GM18870 (cell line): ENCODE measurements around the gene KCNIP2.
A peak's percentile ranks its signal among the peaks of the same experiment; 100 is the strongest.

ENCODE experiments used
- ATAC-seq: cut with Tn5 transposase; IDR thresholded peaks from one replicate; pipeline ENCODE4 v1.9.1; 2021; ENCODE audit warnings: moderate library complexity; ENCODE audit not compliant: unreplicated experiment

Gene KCNIP2

DNA sequence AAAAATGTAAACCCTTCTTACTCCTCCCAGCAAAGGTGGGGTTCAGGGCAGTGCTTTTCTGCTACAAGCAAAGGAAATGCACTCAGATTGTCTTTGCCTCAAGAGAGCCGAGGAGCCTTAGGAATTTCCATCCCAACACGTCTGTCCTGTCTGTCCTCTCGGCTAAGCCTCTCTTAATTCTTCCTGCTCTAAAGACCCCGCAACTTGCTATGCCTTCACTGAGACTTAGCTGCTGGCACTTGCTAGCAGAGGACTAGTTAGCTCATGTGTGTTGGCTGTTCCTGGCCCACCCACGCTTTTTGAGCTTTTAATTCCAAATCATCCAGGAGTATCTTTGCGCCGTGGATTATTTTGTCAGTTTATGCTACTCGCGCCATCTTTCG, 59.9 kb downstream of the KCNIP2 start:
- ATAC-seq = no peak

- ATAC-seq = peak; percentile 39
Observed at GRCh38 chr10:101782811-101783735, 60.5 kb downstream of the KCNIP2 start, which contains the start of gene NPM3. TSS of gene NPM3 (minus strand) at chr10:101783446. CDS start at chr10:101783390, 56 bp downstream.

DNA sequence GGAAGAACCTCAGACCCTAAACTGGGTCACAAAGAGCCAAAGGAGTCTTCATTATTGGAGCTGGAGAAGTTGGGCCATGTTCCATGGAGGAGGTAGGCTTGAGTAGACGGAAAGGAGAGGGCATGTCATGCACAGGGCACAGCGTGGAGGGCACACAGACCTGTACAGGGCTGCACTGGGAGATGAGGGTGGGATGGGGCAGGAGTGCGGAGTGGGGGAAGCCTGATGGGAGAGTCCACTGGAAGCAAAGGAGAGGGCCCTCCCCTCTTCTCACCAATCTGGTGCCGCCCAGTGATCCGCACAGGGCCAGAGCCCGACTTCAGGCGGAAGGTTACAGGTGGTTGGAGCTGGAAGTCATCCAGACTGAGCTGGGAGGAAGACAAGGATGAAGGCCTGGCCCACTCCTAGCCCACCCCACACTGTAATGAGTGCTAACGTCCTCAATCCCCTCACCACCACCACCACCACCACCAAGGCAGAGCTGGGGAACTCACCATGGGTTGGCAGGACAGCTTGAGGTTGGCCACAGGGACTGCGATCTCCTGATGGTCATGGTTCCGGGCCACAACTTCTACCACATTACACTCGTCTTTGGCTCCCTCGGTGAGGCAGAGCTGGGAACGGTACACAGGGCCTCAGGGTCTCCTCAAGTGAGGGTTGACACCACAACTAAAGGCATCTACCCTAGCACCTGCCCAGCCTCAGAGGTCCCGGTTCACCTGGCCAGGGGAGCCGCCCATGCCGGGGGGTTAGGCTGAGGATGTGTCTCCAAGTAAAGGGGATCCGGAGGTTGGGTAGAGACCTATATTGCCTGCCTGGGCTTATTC, 61.4 kb downstream of the KCNIP2 start:
- no peak for ATAC-seq

DNA sequence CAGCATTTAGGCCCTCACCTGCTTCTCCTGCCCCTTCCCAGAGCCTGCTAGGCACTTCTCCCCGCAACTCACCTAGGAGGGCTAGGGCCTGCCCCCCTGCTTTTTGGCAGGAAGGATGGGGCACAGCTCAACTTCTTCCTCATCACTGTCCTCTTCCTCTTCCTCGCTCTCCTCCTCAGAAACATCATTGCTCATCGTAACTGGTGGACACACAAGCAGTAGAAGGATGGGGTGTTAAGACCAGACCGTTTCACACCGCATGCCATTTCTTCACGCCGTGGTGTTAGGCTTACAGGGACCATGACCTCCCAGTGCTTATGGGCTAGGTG, 62.0 kb downstream of the KCNIP2 start:
- ATAC-seq = no peak

DNA sequence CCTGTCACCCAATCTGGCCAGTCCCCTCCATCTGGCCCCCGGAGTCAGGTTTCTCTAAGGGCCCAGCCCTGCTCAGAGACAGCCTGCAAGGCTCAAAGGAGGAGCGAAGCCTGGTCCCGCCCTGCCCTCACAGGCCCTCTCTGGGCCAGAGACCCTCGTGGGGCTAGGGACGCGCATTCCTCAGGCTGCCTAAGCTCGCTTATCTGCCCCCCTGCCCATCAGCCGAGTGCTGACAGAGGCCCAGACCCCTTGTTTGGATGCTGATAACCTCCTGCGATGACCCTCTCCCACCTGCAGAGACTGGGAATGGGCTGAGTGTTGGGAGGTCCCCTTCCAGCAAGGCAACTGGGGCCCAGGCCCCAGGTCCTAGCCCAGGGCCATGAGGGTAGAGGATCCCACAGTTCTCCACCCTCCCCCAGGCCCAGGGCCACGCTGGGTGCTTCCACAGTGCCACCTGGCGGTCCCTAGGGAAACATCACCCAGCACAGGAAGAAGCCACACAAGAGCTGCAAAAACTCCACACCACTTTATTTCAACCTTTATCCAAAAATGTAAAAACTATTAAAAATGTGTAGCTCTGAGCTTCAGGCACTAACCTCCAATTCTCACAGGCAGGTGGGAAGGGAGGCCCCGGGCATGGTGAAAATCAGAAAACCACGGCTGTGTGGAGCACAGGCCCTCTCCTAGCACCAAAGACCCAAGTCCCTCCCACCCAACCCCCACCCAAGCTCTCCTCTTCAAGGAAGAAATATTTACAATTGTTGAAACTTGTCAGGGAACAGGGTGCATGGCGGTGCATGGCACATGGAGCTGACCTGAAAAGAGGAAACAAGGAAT, 62.6 kb downstream of the KCNIP2 start:
- no peak for ATAC-seq

- ATAC-seq = no peak
Observed at GRCh38 chr10:101780187-101780817, 63.3 kb downstream of the KCNIP2 start.

DNA sequence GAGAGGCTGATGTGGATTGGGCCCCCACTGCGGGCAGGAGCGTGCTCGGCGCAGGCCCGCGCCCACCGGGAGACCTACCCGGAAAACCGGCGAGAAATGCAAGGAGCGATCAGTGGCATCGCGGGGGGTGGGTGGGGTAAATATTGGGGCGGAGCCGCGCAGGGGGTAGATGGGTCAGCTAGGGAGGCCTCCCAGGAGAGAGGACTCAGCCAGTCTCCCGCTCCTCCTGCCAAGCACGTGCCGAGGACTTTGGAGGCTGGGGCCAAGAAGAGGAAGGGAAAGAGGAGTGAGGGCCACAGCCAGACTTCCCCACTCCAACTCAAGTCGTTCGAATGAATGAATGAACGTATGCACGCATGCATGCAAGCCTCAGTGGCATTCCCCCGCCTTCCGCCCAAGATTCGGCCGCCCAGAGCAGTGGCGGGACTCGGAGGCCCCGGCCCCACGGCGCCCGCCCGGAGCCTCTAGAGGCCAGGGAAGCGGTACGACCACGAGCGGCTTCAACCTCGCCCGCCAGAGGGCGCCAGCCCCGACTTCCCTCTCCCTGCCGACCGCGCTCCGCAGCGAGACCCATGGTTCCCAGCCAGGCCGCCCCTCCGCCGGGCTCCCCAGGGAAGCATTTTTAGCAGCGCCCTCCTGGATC, 63.9 kb downstream of the KCNIP2 start:
- peak; percentile 44 for ATAC-seq

DNA sequence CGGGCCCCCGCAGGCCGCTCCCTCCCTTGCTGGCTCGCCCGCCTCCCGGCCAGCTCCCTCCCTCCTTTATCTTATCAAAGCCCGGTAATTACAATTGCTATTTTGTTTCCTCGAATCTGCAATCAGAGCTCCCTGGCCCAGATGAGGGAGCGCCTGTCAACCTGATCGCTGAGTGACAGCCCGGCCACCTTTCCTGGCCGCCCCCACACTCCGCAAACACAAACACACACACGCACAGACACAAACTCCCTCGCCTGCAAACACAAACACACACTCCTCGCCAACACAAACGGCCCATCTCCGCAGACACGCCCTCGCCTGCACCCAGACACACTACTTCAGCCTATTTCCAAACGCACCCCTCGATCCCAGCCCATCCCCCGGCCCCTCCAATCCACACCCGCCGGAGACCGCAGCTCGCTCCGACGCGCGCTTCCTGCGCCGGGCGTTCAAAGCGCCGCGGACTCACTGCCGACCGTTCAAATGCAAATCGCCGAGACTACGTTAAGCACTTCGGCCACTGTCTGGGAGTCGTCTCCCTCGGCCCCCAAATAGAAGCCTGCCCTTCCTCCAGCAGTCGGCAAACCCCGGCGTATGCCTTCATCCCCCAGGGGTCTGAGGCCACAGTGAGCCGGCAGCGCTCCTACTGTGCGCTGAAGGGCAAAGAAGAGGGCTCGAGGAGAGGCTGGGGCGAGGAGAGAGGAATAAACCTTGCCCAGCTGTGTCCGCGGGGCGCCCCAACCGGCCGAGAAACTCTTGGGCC, 64.6 kb downstream of the KCNIP2 start:
- ATAC-seq = no peak

DNA sequence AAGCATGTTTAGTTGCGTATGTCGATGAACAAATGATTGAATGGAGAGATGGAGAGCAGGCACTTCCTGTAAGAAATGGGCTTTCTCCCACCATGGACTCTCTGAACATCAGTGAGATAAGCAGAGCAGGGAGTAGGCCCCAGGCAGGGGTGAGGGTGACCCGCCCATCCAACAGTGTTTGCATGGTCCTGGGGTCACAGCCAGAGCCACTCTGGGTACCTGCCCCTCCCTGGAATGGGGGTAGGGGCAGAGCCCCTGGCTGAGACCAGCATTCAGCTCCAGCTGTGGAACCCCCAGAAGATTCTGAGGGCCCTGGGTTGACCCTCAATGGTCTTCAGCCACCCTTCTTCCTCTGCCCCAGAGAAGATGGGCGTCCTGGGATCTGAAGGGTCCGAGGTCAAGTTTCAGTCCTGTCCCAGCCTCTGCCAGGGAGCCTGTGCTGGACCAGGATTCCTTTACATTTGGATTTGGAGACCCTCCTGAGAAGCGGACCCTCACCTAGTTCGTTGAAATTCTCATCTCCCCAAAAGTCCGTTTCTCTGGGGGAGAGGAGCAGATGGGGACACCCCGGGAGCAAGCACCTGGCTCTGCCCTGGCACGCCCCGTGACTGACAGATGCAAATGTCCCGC, 65.3 kb downstream of the KCNIP2 start:
- no peak for ATAC-seq

DNA sequence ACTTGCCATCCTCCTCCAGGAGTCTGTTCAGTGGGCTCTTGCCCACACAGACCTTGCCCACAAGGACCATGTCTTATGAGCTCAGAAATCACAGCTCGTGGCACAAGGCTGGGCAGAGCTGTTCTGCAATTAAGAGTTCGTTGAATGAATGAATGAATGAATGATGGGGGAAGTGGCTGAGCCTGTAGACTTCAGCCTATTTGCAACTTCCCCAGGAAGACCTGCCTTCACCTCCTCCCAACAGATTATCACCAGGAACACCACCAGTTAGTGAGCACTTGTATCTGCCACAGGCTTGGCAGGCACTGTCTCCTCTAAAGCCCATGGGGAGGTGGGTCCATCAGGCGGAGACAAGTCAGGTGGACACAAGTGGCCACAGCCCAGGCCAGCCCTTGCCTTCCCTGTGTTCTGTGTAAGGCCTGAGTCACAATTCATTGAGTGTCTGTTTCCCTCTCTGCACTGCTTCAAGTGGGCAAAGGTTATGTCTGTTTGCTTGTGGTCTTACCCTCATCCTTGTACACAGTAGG, 65.9 kb downstream of the KCNIP2 start:
- ATAC-seq = no peak

DNA sequence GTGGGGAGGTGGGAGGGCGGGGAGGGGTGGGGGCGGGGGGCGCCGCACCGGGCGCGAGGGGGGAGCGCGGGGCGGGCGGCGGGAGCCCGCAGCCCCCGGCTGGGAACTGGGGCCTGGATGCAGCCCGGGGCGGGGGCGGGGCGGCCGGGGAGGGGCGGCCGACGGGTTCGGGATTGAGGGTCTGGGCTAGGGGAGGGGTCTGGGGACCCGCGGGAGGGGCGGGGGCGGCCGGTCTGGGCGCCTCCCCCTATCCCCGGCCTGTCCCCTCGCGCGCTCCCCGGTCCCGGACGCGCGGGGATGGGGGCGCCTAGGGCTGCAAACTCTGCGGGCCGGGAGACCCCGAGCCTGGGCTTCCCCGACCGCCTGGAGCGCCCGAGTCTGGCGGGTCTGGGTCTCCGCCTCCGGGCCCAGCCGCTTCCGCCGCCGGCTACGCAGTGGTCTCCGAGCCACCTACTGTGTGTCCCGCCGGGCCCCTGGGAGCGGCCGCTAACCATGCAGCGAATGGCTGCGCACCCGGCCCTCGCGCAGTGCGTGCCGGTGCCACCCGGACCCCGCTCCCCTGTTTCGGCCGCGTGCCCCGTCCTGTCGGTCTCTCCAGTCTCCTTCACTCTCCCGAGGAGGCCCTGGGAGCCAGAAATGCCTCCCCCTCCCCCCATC, 67.3 kb downstream of the KCNIP2 start:
- no peak for ATAC-seq
